Measurements from ENCODE around the gene CRYBA2. TPM values are rescaled to one million over a fixed set of nuclear protein-coding genes. Genes with fewer than 3 reads are reported as not detected.

CRYBA2 gene
- total and polyA plus RNA-seq, 9 of the 15 experiments (the other 6 are each of a cell fraction or from before 2014, with no cell fraction given), result 0.11 to 1.8 (median 0.62) TPM; not detected in 5

GRCh38 chr2:218995972-218996711, 2.9 kb upstream of the CRYBA2 start (continued):
- no peak for TF ChIP-seq BCLAF1 (IDR thresholded peaks at IDR 0.05; ENCODE audit: borderline replicate concordance in 1 of 2, control insufficient read depth in 1 of 2, low read depth in 2 of 2, low read length in 1 of 2)
- TF ChIP-seq FIP1L1 (IDR thresholded peaks at IDR 0.05; ENCODE audit: low read depth, low read length, poor library complexity, severe bottlenecking), result no peak
- no peak for TF ChIP-seq ZNF696 (CRISPR knock-in tag; conservative IDR thresholded peaks at IDR 0.05)
- TF ChIP-seq MYC (IDR thresholded peaks at IDR 0.05; ENCODE audit: low read depth, low read length), result 0 out of 2 replicates have a peak, but pooled peaks have one; percentile 13
- no peak for TF ChIP-seq MYC (CRISPR knock-in tag; IDR thresholded peaks at IDR 0.05; ENCODE audit: borderline replicate concordance, low read depth)
- TF ChIP-seq HBP1 (CRISPR knock-in tag; IDR thresholded peaks at IDR 0.05), result no peak
- TF ChIP-seq ZNF395 (CRISPR knock-in tag; IDR thresholded peaks at IDR 0.05), result no peak
- TF ChIP-seq ZNF174 (CRISPR knock-in tag; IDR thresholded peaks at IDR 0.05), result no peak
- no peak for TF ChIP-seq DACH1 (IDR thresholded peaks at IDR 0.05; ENCODE audit: partially characterized antibody)
- TF ChIP-seq, protein P1, sequence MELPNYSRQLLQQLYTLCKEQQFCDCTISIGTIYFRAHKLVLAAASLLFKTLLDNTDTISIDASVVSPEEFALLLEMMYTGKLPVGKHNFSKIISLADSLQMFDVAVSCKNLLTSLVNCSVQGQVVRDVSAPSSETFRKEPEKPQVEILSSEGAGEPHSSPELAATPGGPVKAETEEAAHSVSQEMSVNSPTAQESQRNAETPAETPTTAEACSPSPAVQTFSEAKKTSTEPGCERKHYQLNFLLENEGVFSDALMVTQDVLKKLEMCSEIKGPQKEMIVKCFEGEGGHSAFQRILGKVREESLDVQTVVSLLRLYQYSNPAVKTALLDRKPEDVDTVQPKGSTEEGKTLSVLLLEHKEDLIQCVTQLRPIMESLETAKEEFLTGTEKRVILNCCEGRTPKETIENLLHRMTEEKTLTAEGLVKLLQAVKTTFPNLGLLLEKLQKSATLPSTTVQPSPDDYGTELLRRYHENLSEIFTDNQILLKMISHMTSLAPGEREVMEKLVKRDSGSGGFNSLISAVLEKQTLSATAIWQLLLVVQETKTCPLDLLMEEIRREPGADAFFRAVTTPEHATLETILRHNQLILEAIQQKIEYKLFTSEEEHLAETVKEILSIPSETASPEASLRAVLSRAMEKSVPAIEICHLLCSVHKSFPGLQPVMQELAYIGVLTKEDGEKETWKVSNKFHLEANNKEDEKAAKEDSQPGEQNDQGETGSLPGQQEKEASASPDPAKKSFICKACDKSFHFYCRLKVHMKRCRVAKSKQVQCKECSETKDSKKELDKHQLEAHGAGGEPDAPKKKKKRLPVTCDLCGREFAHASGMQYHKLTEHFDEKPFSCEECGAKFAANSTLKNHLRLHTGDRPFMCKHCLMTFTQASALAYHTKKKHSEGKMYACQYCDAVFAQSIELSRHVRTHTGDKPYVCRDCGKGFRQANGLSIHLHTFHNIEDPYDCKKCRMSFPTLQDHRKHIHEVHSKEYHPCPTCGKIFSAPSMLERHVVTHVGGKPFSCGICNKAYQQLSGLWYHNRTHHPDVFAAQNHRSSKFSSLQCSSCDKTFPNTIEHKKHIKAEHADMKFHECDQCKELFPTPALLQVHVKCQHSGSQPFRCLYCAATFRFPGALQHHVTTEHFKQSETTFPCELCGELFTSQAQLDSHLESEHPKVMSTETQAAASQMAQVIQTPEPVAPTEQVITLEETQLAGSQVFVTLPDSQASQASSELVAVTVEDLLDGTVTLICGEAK (IDR thresholded peaks at IDR 0.05), result 0 out of 2 replicates have a peak, but pooled peaks have one; percentile 31
- TF ChIP-seq, protein P1 (CRISPR knock-in tag; IDR thresholded peaks at IDR 0.05), result no peak

Data from K562 (cell line).